ENCODE measurements around the gene C10orf90.

Gene C10orf90

DNA sequence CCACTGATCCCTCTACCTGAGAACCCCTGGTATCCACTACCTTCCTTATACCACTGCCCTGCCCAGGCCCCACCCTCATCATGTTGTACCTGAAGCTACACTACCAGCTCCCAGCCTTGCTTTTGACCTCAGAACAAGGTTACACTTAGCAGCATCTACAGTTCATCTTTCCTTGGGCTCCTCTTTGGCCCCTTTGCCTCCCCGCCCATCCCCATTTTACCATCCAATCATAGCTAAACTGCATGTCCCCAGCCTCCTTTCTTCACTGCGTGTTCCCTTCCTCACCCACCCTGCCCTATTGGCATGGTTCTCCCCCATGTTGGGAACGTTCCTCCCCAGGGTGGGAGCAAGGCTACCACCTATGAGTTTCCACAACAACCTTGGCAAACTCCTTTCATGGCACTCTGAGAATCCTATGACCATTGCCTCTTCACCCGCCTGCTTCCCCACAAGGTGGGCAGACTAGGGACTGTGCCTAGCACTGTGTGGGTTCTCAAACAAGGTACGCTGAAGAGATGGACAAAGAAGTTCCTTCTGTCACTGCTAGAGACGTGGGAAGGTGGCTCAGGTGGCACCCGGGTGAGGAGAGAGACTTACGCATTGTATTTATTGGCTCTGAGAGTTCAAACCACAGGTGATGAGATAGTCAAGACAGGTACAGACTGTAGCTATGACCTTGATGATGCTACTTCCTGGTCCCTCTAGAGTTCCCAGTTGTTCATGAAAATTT is 215.3 kb downstream of the C10orf90 start:
- TF ChIP-seq, protein P1, sequence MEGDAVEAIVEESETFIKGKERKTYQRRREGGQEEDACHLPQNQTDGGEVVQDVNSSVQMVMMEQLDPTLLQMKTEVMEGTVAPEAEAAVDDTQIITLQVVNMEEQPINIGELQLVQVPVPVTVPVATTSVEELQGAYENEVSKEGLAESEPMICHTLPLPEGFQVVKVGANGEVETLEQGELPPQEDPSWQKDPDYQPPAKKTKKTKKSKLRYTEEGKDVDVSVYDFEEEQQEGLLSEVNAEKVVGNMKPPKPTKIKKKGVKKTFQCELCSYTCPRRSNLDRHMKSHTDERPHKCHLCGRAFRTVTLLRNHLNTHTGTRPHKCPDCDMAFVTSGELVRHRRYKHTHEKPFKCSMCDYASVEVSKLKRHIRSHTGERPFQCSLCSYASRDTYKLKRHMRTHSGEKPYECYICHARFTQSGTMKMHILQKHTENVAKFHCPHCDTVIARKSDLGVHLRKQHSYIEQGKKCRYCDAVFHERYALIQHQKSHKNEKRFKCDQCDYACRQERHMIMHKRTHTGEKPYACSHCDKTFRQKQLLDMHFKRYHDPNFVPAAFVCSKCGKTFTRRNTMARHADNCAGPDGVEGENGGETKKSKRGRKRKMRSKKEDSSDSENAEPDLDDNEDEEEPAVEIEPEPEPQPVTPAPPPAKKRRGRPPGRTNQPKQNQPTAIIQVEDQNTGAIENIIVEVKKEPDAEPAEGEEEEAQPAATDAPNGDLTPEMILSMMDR (IDR thresholded peaks at IDR 0.05; ENCODE audit: borderline replicate concordance, insufficient read depth, low read depth, low read length), result no peak
- no peak overlapping the region for H3K4me3 ChIP-seq (ENCODE audit: low read depth, low read length)

- TF ChIP-seq, protein P1 (IDR thresholded peaks at IDR 0.05; ENCODE audit: borderline replicate concordance, insufficient read depth, low read depth, low read length), result no peak
- no peak overlapping the region for H3K4me3 ChIP-seq (ENCODE audit: low read depth, low read length)
Measured at GRCh38 chr10:126454045-126454751, 216.3 kb downstream of the C10orf90 start.

- no peak overlapping the region for H3K4me3 ChIP-seq (ENCODE audit: low read depth, low read length)
- TF ChIP-seq, protein P1 (IDR thresholded peaks at IDR 0.05; ENCODE audit: borderline replicate concordance, insufficient read depth, low read depth, low read length), result no peak
Measured at GRCh38 chr10:126452245-126452644, 218.2 kb downstream of the C10orf90 start.

- TF ChIP-seq, protein P1 (IDR thresholded peaks at IDR 0.05; ENCODE audit: borderline replicate concordance, insufficient read depth, low read depth, low read length), result no peak
- no peak overlapping the region for H3K4me3 ChIP-seq (ENCODE audit: low read depth, low read length)
Measured at GRCh38 chr10:126448091-126448490, 222.4 kb downstream of the C10orf90 start.

GRCh38 chr10:126439942-126440341 is 230.6 kb downstream of the C10orf90 start:
- no peak overlapping the region for H3K4me3 ChIP-seq (ENCODE audit: low read depth, low read length)
- TF ChIP-seq, protein P1 (IDR thresholded peaks at IDR 0.05; ENCODE audit: borderline replicate concordance, insufficient read depth, low read depth, low read length), result no peak

DNA sequence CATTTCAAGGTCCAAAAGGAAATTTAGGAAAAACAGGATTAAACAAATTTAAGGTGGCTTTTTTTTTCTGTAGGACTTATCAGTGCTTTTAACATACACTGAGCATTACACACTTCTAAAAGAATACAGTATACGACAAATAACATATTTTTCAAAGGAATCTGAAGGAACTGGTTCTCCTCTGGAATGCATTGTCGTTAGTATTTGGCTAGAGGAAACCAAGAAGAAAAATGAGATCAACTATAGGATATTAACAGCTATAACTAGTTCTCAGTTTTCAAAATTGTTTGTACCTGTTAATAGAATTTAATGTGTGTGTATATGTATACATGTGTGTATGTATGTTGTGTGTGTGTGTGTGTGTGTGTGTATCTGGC is 232.1 kb downstream of the C10orf90 start:
- TF ChIP-seq, protein P1 (IDR thresholded peaks at IDR 0.05; ENCODE audit: borderline replicate concordance, insufficient read depth, low read depth, low read length), result no peak
- H3K4me3 ChIP-seq (ENCODE audit: low read depth, low read length), result no peak overlapping the region

All from GM12875 (cell line).